Pancreas (tissue), 10 donors: Measurements from ENCODE around the gene SYTL3. TPM values are rescaled to one million over a fixed set of nuclear protein-coding genes. Genes with fewer than 3 reads are reported as not detected.

Experiments used
- ATAC-seq, 4 donors: fragments of 200-7000 bp; cut with Tn5 transposase; one replicate each; pipeline versions ENCODE4 v1.8.0 to v1.9.1; 2020; ENCODE audit warnings: mild to moderate bottlenecking in 4 of 4, moderate library complexity in 4 of 4
- DNase-seq, 6 donors: peaks; one replicate each; pipeline ENCODE4 v3.0.0-alpha.2; 2020
- FAIRE-seq: peaks from 2 replicates; lab custom pipeline; 2012; peaks lifted over from hg19 to GRCh38; lab: Jason Lieb, UNC
- H3K27ac ChIP-seq, 4 donors: fragments of 200-600 bp; sonication (generic); 1 replicate in 3 of 4; 2 replicates in 1 of 4; pipeline versions ENCODE4 v1.5.0 to v1.8.0; 2020
- H3K27me3 ChIP-seq, 4 donors: fragments of 200-600 bp; one replicate each; pipeline ENCODE4 v1.8.0; 2021
- H3K36me3 ChIP-seq, 3 donors: fragments of 200-600 bp; sonication (generic) in 1 of 3; one replicate each; pipeline versions ENCODE4 v1.5.0 to v1.8.0; 2020 to 2021
- H3K4me1 ChIP-seq, 3 donors: fragments of 200-600 bp; one replicate each; pipeline ENCODE4 v1.8.0; 2021
- H3K4me3 ChIP-seq, 4 donors: fragments of 200-600 bp; sonication (generic) in 2 of 4; one replicate each; pipeline versions ENCODE4 v1.5.0 to v1.8.0; 2020 to 2021
- H3K9me3 ChIP-seq, 4 donors: fragments of 200-600 bp; one replicate each; pipeline ENCODE4 v1.8.0; 2021
- WGBS, 2 donors: extraction: QIAGEN DNeasy Blood & Tissue Kit; methylation state at CpG; one replicate each; pipeline ENCODE4 v1.1.7; 2013; 5-methylcytosine and 5-hydroxymethylcytosine counted together
- intact Hi-C, 3 donors: fragments of 100-400 bp; cut with DNase I; formaldehyde crosslinking; loops; one replicate each; pipeline versions ENCODE4 v1.11.1 to v1.14.2; 2022
- polyA plus RNA-seq, 2 donors: library from polyadenylated mRNA; stranded (reverse); fragments of 200-250 nt; gene quantifications; one replicate each; pipeline ENCODE4 v1.2.3, GENCODE V29; 2013
- total RNA-seq, 6 donors: library from RNA; stranded (reverse); fragmentation: NEBNext Ultra II Directional in 4 of 6; extraction: Animal tissue kit (Norgen Biotek cat#: 25700) in 4 of 6; gene quantifications; one replicate each; pipeline versions ENCODE4 v1.2.1 to v1.2.4, GENCODE V29; 2021 to 2023
- TF ChIP-seq, protein P1 (sequence below), 4 donors: fragments of 200-600 bp; sonication (generic) in 3 of 4; IDR thresholded peaks; one replicate each; pipeline versions ENCODE4 v1.5.0 to v1.8.0; 2021; ENCODE audit warnings: antibody characterized with exemption in 4 of 4
- donor health status: healthy with polysubstance abuse.
- donor health status: DM: no; HTN: no; CAD: no; lungs with moderate emphysema.
- donor health status: DM: no; HTN: no; CAD: no.
- donor health status: control.
- donor health status: control.
- donor health status: Bipolar disorder and iron deficiency.
- donor health status: DM: yes; HTN: yes; CAD: no.
- donor health status: DM: no; HTN: no; CAD: no.
- donor health status: DM: no; HTN: no; CAD: no.
- donor health status: DM: yes; HTN: yes; CAD: no.

SYTL3 gene
- total and polyA plus RNA-seq, 8 donors = 0.28 to 1.9 (median 0.83) TPM

DNA sequence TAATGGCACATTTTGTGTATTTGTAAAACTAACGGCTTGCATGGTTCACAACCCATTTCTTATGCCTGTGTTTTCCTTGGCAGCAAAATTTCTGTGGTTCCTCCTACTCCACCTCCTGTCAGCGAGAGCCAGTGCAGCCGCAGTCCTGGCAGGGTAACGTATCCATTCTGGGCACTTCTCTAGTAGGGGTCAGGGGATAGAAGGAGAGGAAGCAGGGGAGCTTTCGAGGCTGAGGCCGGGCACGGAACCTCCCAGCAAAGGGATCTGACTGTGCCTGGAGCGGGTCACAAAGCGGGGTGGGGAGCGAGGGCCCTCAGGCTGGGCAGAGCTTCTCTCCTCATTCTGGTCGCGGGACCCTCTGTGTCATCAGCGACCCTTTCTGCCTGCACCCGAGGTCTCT lies 58.4 kb downstream of the SYTL3 start:
- H3K9me3 ChIP-seq = no peaks in the 10 kb centered on the region
- no peak overlapping the region for H3K27ac ChIP-seq
- intact Hi-C loops = no loop called here
- no peak for ATAC-seq
- WGBS, 2 donors = 74 to 80% methylated on average over 14 of the region's 14 CpGs
- peaks cover 15 to 20% (median 17%) of the 10 kb centered on the region in 3 donors for H3K4me1 ChIP-seq
- no peaks in the 10 kb centered on the region for H3K36me3 ChIP-seq
- H3K27me3 ChIP-seq = no peaks in the 10 kb centered on the region
- no peak for DNase-seq
- no peak overlapping the region for H3K4me3 ChIP-seq
- no peak for FAIRE-seq
- TF ChIP-seq, protein P1, sequence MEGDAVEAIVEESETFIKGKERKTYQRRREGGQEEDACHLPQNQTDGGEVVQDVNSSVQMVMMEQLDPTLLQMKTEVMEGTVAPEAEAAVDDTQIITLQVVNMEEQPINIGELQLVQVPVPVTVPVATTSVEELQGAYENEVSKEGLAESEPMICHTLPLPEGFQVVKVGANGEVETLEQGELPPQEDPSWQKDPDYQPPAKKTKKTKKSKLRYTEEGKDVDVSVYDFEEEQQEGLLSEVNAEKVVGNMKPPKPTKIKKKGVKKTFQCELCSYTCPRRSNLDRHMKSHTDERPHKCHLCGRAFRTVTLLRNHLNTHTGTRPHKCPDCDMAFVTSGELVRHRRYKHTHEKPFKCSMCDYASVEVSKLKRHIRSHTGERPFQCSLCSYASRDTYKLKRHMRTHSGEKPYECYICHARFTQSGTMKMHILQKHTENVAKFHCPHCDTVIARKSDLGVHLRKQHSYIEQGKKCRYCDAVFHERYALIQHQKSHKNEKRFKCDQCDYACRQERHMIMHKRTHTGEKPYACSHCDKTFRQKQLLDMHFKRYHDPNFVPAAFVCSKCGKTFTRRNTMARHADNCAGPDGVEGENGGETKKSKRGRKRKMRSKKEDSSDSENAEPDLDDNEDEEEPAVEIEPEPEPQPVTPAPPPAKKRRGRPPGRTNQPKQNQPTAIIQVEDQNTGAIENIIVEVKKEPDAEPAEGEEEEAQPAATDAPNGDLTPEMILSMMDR (IDR thresholded peaks at IDR 0.05) = no peak

DNA sequence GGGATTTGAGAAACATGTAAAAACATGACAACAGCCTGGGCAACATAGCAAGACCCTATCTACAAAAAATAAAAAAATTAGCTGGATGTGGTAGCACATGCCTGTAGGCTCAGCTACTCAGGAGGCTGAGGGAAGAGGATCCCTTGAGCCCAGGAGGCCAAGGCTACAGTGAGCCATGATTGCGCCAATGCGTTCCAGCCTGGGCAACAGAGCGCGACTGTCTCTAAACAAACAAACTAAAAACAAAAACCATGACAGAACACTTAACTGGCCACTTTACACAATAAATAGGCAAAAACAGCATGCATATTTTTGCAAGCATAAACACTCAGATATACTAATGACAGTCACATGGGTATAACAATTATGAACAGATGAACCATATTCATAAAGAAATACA lies 60.0 kb downstream of the SYTL3 start:
- no peak for DNase-seq
- H3K4me1 ChIP-seq = peaks cover 15 to 20% (median 17%) of the 10 kb centered on the region in 3 donors
- ATAC-seq = no peak
- H3K4me3 ChIP-seq = no peak overlapping the region
- 97% methylated on average over 4 of the region's 4 CpGs for WGBS, 2 donors
- FAIRE-seq = no peak
- intact Hi-C loops = loop anchor here in 2 of 3 donors (5.0 to 10.0 kb wide), 2 partner anchors 265 to 267 kb away; no protein-coding TSS in a partner anchor
- no peaks in the 10 kb centered on the region for H3K9me3 ChIP-seq
- H3K36me3 ChIP-seq = no peaks in the 10 kb centered on the region
- H3K27me3 ChIP-seq = no peaks in the 10 kb centered on the region
- no peak overlapping the region for H3K27ac ChIP-seq
- TF ChIP-seq, protein P1 (IDR thresholded peaks at IDR 0.05) = no peak

DNA sequence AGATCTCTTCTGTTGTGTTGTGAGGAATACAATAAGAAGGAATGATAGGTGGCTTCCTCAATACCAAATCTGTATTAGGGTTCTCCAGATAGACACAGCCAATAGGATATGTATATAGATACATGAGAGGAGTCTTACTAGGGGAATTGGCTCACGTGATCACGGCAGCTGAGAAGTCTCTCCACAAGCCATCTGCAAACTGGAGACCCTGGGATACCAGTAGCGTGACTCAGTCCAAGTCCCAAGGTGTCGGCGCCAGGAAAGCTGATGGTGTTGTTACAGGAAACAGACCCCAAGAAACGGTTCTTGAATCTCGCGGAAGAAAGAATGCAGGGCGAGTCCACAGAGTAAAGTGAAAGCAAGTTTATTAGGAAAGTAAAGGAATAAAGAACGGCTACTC lies 61.4 kb downstream of the SYTL3 start:
- Histone ChIP-seq H3K27me3 (no peaks in the 10 kb centered on the region), H3K9me3 (no peaks in the 10 kb centered on the region), H3K27ac (no peak overlapping the region), H3K36me3 (no peaks in the 10 kb centered on the region), H3K4me1 (peaks cover 15 to 18% (median 17%) of the 10 kb centered on the region in 3 donors), H3K4me3 (no peak overlapping the region)
- ATAC-seq (no peak), FAIRE-seq (no peak), DNase-seq (no peak)
- intact Hi-C loops = loop anchor here in 2 of 3 donors (5.0 to 10.0 kb wide), 2 partner anchors 264 to 266 kb away; no protein-coding TSS in a partner anchor
- WGBS, 2 donors = 89 to 91% methylated on average over 10 of the region's 10 CpGs
- TF ChIP-seq, protein P1 (IDR thresholded peaks at IDR 0.05) = no peak

DNA sequence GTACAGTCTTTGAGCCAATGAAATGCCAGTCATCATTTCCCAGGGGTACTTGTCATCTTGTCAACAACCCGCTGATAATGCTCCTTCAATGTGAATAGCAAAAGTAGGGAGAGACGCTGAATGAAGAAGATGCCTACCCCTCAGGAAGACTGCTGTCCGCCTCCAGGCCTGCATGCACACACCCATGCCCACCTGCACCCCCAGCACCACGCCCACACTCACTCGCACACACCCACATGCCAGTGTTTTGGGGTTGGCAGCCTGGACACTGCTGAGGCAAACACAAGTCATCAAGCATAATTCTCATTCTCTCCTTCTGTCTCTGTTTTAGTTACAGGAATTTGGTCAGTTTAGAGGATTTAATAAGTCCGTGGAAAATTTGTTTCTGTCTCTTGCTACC lies 63.6 kb downstream of the SYTL3 start:
- FAIRE-seq (no peak), ATAC-seq (no peak), DNase-seq (no peak)
- H3K27ac ChIP-seq = no peak overlapping the region
- no peaks in the 10 kb centered on the region for H3K36me3 ChIP-seq
- no peaks in the 10 kb centered on the region for H3K4me1 ChIP-seq
- 88 to 92% methylated on average over 6 of the region's 6 CpGs for WGBS, 2 donors
- TF ChIP-seq, protein P1 (IDR thresholded peaks at IDR 0.05) = no peak
- intact Hi-C loops = loop anchor here in 2 of 3 donors (5.0 to 10.0 kb wide), 2 partner anchors 261 to 264 kb away; no protein-coding TSS in a partner anchor
- H3K27me3 ChIP-seq = no peaks in the 10 kb centered on the region
- H3K9me3 ChIP-seq = no peaks in the 10 kb centered on the region
- no peak overlapping the region for H3K4me3 ChIP-seq

DNA sequence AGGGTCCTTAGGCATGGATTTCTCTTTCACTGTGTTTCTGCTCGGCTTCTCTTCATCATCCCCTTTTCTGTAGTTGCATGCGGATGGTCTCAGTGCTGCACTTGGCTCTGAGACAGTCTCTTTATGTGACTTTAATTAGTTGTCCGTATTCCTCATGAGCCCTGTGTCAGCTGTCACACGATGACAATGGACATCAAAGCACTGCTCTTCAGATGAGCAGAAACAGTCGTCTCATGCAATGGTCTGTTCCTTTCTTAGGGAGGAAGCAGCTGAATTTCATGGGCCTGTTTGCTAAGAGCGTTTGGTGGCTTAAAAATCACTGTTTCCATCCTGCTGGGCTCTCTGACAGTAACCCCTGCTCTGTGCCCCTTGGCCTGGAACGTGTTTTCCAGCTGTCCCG lies 64.9 kb downstream of the SYTL3 start:
- Histone ChIP-seq H3K36me3 (no peaks in the 10 kb centered on the region), H3K4me1 (no peaks in the 10 kb centered on the region), H3K4me3 (no peak overlapping the region), H3K27me3 (no peaks in the 10 kb centered on the region), H3K27ac (no peak overlapping the region), H3K9me3 (no peaks in the 10 kb centered on the region)
- TF ChIP-seq, protein P1 (IDR thresholded peaks at IDR 0.05) = no peak
- ATAC-seq (no peak), DNase-seq (no peak), FAIRE-seq (no peak)
- WGBS, 2 donors = 79 to 85% methylated on average over 8 of the region's 8 CpGs
- intact Hi-C loops = loop anchor here (5.0 to 10.0 kb wide), 3 partner anchors 248 to 263 kb away; no protein-coding TSS in a partner anchor
